DMS114 treated with DMSO at 0.1 percent for 48 hours (cell line): ENCODE data around the gene RPS21.

Source experiments
- DNase-seq: peaks from one replicate; lab custom pipeline; 2025; ENCODE audit not compliant: unreplicated experiment; lab: John Stamatoyannopoulos, UW

The RPS21 gene

DNA sequence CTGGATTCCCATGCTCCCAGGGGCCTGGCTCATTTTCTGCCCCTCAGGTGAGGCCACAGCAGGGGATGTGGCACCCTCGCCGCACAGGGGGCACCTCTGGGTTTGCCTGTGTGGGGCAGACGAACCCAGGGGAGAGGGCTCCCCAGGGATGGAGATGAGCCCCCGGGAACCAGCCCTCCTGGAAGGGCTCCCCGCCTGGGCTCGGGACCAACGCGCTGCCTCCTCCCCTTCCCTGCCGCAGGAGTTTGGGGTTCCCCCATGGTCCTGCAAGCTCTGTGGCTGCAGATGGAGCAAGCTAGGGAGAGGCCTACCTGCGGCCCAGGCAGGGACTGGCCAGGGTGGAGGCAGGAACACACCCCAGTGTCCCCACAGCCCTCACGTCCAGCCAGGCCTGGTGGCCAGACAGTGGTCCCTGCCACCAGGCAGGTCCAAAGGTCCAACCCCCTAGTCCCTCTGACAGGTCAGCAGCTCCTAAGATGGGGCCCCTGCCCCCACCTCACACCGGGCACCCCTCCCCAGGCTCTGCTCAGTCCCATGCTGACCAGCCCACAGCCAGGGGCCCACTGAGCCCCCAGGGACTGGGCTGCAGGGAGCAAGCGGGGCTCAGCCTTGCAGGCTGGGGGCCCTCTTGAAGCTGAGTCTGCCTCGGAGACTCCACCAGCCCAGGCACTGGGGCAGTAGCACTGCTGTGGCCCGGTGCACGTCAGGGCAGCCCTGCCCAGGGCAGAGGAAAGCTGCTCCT lies 33.4 kb upstream of the RPS21 start:
- DNase-seq: no peak

- DNase-seq: no peak
Measured at GRCh38 chr20:62354031-62354808, 32.7 kb upstream of the RPS21 start.

DNA sequence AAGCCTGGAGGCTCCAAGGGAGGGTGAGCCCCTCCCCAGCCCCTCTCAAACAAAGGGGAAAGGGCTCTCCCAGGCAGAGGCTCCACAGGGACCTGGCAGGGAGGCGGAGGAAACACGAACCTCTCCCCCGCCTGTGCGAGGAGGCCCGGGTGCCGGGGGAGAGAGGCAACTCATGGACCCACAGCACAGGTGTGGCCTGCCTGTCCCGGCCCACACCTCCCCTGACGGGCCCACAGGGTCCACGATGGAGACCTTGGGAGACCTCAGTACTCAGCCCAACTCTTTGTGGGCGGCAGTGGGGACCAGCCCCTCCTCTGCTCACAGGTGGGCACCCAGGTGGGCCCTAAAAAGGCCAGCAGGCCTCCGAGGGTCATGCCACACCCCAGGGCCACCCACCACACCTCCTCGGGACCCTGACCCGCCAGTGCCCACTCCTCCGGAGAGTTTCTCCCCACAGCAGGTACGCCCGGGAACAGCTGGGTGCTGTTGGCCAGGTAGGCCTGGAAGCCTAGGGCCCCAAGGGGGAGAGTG lies 32.0 kb upstream of the RPS21 start:
- no peak for DNase-seq

GRCh38 chr20:62355516-62355877 lies 31.4 kb upstream of the RPS21 start:
- DNase-seq: no peak

DNA sequence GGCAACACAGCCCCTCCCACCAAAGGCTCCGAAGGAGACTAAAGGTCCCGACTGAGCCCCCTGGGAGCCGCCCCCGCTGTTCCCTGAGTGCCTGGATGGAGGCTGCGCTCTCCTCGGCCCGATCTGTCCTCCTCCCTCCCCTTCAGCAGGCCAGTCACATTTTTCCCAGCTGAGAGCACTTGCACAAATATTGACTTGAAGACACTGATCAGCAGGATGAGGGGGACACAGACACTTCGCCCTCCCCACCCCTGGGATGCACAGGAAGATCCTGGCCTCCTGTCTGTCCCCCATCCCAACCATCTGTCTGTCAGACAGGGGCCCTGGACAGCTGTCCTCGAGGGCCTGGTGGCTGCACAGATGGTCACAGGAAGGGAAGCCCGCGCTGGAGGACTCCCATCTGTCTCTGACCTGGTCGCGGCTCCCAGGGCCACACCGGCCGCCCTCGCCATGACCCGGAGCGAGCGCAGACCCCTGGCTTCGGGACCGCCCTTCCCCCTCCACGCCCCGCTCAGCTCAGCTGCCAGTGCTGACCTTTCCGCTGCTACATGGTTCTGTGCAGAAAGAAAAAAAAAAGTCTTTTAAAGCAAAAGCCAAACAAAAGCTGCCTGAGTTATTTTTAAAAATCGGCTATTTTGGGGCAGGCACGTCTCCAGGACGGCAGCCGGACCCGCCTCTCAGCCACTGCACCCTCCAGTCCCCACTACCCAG lies 30.9 kb upstream of the RPS21 start:
- no peak for DNase-seq

GRCh38 chr20:62356589-62357186 lies 30.2 kb upstream of the RPS21 start:
- DNase-seq: no peak

GRCh38 chr20:62357187-62357667 lies 29.7 kb upstream of the RPS21 start:
- no peak for DNase-seq

GRCh38 chr20:62357681-62358080 lies 29.2 kb upstream of the RPS21 start:
- no peak for DNase-seq

DNA sequence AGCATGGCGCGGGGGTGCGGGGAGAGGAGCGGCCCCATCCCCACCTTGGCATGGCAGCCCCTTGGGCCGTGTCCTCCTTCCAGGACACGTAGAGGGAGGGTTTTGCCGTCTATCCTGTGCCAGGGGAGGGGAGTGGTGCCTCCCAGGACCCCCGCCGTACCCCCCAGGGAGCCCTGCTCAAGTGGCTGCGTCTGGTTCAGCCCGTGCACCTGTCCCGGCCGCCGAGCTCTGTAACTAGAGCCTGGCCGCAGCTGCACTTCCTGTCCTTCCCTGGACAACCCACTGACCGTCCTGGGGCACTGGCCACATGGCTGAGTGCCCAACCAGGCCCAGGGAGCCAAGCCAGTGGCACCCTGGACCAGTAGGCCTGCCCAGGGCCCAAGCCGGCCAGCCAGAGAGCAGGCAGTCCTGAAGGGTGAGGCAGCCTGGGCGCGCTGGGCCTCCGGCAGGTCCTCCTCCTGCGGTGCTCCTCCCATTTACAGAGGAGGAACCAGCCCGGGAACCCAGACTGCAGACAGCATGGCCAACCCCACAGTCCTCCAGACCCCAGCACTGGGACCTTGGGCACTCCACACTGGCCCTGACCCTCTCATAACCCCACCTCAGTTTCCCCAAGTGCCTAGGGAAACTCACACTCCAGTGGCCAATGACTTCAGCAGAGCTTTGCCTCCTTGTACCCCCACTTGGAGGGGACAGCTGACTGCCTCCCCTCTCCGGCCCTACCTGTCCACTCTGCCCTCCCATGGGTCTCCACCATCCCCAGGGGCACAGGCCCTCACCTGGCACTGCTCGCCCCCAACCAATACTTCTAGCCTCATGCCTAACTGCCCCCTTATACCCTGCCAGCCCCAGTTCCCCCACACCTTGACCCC lies 28.5 kb upstream of the RPS21 start:
- no peak for DNase-seq

- DNase-seq: no peak
Measured at GRCh38 chr20:62359043-62359490, 27.8 kb upstream of the RPS21 start.

DNA sequence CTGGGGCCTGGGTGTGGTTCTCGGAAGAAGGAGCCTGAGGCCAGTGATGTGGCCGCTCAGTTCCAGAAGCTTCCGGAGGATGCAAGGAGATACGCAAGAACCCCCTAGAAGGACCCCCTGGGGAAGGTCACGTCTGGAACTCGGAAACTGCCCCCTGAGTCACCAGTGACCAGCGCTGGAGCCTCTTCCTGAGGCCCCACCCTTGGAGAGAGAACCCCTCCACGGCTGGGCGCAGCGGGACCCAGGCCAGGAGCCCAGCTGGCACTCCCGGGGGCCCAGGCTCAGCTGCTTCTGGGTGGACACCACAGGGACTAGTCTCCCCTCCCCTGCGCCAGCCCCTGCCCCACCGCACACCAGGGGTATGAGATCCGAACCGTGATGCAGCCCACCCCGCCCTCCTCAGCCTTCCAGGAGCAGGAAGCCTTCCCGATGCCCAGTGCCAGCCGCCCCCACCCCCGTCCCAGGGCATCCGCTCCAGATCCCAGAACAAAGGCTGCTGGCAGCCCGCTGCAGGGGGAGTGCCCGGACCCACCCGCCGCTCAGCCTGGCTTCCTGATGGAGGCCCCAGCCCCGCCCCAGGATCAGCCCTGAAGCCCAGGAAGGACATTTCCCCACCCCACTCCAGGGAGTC lies 27.3 kb upstream of the RPS21 start:
- DNase-seq: no peak

- no peak for DNase-seq
Measured at GRCh38 chr20:62360854-62361798, 25.8 kb upstream of the RPS21 start.

DNA sequence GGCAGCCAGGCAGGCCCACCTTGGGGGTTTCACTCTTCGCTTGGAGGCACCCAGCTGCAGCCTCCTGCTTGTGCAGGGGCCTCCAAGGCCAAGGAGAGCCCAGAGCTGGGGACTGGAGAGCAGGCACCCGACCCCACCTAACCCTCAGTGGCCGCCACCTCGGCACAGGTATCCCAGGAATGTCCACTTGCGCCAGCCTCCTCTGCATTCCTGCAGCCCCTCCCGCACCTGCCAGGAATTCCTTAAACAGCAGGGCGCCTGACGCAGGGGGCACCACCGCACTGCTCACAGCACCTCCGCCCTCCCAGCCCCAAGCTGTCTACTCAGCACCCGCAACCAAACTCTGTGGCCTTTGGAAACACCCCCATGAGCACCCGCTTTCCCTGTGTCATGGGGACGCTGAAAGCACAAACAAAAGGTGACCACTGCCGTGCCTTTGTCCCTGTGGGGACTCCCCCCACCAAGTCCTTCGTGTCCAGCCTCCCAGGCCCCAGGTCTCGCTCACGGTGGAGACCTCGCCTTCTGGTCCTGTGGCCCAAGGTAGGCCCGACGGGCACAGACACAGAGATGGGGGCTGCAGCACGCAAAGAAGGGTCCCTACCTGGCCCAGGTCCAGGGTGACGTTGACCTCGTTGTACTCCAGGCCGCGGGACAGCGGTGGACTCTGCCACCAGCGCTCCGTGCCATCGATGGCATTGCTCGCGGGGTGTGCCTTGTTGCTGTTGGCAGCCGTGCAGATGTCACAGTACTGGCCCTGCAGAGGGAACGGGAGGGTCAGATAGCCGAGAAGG lies 24.9 kb upstream of the RPS21 start:
- no peak for DNase-seq

- no peak for DNase-seq
Measured at GRCh38 chr20:62362590-62362940, 24.3 kb upstream of the RPS21 start.

- DNase-seq: no peak
Measured at GRCh38 chr20:62362991-62363919, 23.6 kb upstream of the RPS21 start.

DNA sequence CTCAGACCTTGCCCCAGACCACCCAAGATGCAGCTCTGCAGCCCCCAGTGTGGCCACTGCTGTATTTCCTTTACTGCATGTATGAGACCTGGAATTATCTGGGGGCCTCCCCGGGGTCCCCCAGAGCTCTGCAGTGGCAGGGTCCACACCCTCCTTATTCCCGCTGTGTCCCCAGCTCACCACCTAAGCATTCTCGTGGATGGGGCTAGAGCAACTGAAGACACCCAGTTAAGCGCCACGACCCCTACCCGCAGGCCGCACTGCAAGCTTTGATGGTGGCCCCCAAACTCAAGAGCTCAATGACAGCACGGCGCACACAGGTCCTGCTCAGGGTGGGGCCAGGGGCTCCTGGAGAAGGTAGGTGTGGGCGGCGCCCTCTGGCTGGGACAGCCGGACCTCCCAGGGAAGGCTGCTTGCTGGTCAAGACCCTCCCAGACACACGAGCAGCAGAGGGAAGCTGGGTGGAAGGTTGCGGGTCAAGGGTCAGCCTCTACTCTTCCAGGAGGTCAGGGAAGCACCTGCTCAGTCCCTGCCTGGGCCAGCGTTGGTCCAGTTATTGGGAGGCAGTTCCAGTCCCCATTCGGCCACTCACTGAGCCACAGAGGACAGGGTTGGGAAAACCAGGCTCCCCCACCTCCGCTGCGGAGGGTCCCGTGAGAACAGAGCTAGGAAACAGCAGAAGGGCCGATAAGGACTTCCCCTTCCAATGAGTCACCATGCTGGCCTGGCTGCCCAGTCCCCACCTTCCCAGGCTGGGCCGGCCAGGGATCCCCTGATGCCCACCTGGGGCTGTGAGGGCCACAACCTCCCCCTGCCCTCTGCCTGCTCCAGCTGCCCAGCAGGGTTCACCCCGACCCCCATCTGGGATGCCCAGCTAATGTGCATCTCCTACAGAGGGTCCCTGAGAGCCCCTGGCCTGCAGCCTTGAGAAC lies 22.7 kb upstream of the RPS21 start:
- DNase-seq: no peak
